Bronchial epithelial cell (primary cell): Measurements from ENCODE around the gene KRTAP22-2. TPM values are rescaled to one million over a fixed set of nuclear protein-coding genes. Genes with fewer than 3 reads are reported as not detected.

ENCODE experiments used
- DNase-seq: peaks from one replicate; pipeline ENCODE4 v3.0.0-alpha.2; 2010; ENCODE audit warnings: low read depth
- FAIRE-seq: peaks from 2 replicates; lab custom pipeline; 2011; peaks lifted over from hg19 to GRCh38; lab: Jason Lieb, UNC
- H3K27me3 ChIP-seq: 2 replicates; pipeline ENCODE4 v1.5.1; 2011; ENCODE audit warnings: low read length; ENCODE audit not compliant: control insufficient read depth, insufficient read depth
- H3K36me3 ChIP-seq: 2 replicates; pipeline ENCODE4 v1.5.1; 2011; ENCODE audit warnings: low read length; ENCODE audit not compliant: control insufficient read depth, insufficient read depth
- H3K4me3 ChIP-seq: 2 replicates; pipeline ENCODE4 v1.5.1; 2011; ENCODE audit warnings: mild to moderate bottlenecking, low read depth, low read length, control low read depth
- total RNA-seq: library from RNA; depleted of rRNA; stranded (reverse); fragments of >200 nt; gene quantifications from 2 replicates; pipeline ENCODE4 v1.2.1, GENCODE V29; 2014
- TF ChIP-seq, protein P1 (sequence below): IDR thresholded peaks from 2 replicates; pipeline ENCODE4 v1.5.1; 2011; ENCODE audit warnings: mild to moderate bottlenecking, moderate library complexity, low read length, control low read depth, inconsistent platforms; ENCODE audit not compliant: insufficient read depth, severe bottlenecking

Gene KRTAP22-2
- total RNA-seq, 1 donor from 2014 or later = not detected

DNA sequence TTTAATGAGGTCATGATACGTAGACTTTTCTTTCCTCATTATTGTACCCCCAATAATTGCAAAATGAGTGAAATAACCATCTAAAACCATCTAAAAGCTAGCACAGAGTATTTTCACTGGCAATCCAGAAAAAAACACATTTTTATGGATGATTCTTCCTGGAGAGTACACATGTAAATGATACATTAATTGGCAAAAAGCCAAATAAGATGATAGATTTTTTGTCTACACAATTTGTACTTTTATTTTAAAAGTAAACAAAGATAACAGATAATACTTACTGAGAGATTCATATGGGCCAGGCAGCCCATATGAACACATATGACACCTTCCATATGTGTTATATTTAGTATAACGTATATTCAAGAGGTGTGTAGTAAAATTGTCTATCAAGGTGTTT lies 26.6 kb downstream of the KRTAP22-2 start:
- H3K27me3 ChIP-seq = no peaks in the 10 kb centered on the region
- TF ChIP-seq, protein P1, sequence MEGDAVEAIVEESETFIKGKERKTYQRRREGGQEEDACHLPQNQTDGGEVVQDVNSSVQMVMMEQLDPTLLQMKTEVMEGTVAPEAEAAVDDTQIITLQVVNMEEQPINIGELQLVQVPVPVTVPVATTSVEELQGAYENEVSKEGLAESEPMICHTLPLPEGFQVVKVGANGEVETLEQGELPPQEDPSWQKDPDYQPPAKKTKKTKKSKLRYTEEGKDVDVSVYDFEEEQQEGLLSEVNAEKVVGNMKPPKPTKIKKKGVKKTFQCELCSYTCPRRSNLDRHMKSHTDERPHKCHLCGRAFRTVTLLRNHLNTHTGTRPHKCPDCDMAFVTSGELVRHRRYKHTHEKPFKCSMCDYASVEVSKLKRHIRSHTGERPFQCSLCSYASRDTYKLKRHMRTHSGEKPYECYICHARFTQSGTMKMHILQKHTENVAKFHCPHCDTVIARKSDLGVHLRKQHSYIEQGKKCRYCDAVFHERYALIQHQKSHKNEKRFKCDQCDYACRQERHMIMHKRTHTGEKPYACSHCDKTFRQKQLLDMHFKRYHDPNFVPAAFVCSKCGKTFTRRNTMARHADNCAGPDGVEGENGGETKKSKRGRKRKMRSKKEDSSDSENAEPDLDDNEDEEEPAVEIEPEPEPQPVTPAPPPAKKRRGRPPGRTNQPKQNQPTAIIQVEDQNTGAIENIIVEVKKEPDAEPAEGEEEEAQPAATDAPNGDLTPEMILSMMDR = no peak
- DNase-seq (no peak), FAIRE-seq (no peak)
- H3K4me3 ChIP-seq = no peak overlapping the region
- H3K36me3 ChIP-seq = no peaks in the 10 kb centered on the region

- TF ChIP-seq, protein P1 = no peak
- no peak for DNase-seq
- H3K27me3 ChIP-seq = no peaks in the 10 kb centered on the region
- H3K4me3 ChIP-seq = no peak overlapping the region
- no peaks in the 10 kb centered on the region for H3K36me3 ChIP-seq
- FAIRE-seq = no peak
Observed at GRCh38 chr21:30563072-30563471, 27.1 kb downstream of the KRTAP22-2 start.

GRCh38 chr21:30561957-30562356 lies 28.2 kb downstream of the KRTAP22-2 start:
- Histone ChIP-seq H3K27me3 (no peaks in the 10 kb centered on the region), H3K36me3 (no peaks in the 10 kb centered on the region), H3K4me3 (no peak overlapping the region)
- TF ChIP-seq, protein P1 = no peak
- DNase-seq (no peak), FAIRE-seq (no peak)

- no peaks in the 10 kb centered on the region for H3K36me3 ChIP-seq
- H3K27me3 ChIP-seq = no peaks in the 10 kb centered on the region
- no peak for FAIRE-seq
- TF ChIP-seq, protein P1 = no peak
- no peak within 1 kb of the TSS for H3K4me3 ChIP-seq
- no peak for DNase-seq
Observed at GRCh38 chr21:30561264-30561895, 28.8 kb downstream of the KRTAP22-2 start, which contains the start of gene KRTAP19-7. KRTAP19-7 (minus strand) TSS chr21:30561314; CDS start chr21:30561289, 25 bp downstream.

- H3K27me3 ChIP-seq = no peaks in the 10 kb centered on the region
- H3K4me3 ChIP-seq = no peak overlapping the region
- TF ChIP-seq, protein P1 = no peak
- no peaks in the 10 kb centered on the region for H3K36me3 ChIP-seq
- no peak for DNase-seq
- no peak for FAIRE-seq
Observed at GRCh38 chr21:30555095-30555494, 35.1 kb downstream of the KRTAP22-2 start.

GRCh38 chr21:30552782-30553181 lies 37.4 kb downstream of the KRTAP22-2 start:
- FAIRE-seq (peak; percentile 18), DNase-seq (no peak)

More at GRCh38 chr21:30552782-30553181, 37.4 kb downstream of the KRTAP22-2 start:
- Histone ChIP-seq H3K36me3 (no peaks in the 10 kb centered on the region), H3K27me3 (no peaks in the 10 kb centered on the region), H3K4me3 (no peak overlapping the region)
- TF ChIP-seq, protein P1 = no peak
